Dedifferentiated amniotic fluid mesenchymal stem cell (primary cell): ENCODE data around the gene ANGPTL7.

Experiments used
- DNase-seq: peaks from one replicate; pipeline ENCODE4 v3.0.0-alpha.2; 2016; ENCODE audit errors: extremely low spot score

Gene ANGPTL7

GRCh38 chr1:11204396-11205190, 15.4 kb downstream of the ANGPTL7 start:
- no peak for DNase-seq

DNA sequence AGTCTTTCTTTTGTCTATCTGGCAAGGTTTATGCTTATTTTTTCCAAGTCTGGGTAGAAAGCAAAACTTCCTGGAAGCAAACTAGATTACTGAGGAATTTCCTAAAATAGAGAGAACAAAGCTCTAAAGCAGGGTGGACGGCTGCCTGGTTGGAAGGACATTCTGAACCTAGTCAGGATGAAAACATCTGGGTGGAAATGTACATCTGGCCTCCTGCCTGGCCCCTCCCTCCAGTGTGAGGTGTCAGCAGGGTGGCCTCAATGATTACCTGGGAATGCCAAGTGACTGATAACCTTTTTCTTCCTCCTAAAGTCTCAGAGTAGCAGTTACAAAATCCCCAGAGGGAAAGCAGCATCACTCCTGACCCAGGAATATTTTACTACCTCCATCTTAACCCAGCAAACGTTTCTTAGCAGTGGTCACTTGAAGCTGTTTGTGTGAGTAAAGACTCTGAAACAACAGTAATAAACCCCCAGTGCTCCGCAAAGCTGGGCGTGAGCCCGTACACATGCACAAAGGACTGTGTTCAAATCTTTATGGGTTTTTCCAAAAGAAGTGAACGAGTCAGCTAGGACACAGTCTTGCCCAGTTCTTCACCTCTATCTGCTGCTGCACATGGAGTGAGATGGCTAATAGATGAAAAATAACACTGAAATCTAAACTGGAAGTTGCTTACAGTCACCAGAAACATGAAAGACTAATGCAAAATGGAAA, 18.9 kb downstream of the ANGPTL7 start:
- DNase-seq, result no peak

GRCh38 chr1:11211461-11211860, 22.3 kb downstream of the ANGPTL7 start:
- DNase-seq, result no peak

- no peak for DNase-seq
Measured at GRCh38 chr1:11211925-11212587, 22.9 kb downstream of the ANGPTL7 start.

- DNase-seq, result no peak
Measured at GRCh38 chr1:11214698-11215380, 25.7 kb downstream of the ANGPTL7 start.

DNA sequence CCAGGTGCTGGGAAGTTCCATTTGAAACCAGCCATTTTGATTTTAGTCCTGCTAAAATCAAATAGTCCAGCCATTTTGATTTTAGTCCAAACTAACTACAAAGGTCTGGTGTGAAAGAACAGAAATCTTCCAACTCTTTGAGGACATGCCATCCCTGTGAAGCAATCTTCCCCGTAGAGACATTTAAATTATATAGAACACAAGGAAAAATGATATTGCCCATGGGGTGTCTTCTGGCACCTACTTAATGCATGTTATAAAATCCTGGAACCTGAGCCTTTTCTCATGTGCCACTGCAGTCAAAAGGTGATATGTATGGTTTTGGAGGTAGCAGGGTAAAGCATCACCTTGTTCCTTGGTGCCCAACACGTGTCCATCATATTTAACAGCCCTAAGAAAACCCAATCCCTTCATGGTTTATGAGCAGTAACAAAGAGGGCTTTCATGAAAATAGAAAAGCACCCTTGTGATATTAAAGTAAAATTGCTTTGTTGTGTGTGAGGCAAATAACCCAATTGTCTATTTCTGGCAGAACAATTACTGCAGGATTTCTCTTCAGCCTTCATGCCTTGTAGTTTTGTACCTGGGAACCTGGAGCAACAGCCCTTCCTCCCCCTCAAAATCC, 26.3 kb downstream of the ANGPTL7 start:
- no peak for DNase-seq

GRCh38 chr1:11216074-11216473, 26.9 kb downstream of the ANGPTL7 start:
- no peak for DNase-seq

DNA sequence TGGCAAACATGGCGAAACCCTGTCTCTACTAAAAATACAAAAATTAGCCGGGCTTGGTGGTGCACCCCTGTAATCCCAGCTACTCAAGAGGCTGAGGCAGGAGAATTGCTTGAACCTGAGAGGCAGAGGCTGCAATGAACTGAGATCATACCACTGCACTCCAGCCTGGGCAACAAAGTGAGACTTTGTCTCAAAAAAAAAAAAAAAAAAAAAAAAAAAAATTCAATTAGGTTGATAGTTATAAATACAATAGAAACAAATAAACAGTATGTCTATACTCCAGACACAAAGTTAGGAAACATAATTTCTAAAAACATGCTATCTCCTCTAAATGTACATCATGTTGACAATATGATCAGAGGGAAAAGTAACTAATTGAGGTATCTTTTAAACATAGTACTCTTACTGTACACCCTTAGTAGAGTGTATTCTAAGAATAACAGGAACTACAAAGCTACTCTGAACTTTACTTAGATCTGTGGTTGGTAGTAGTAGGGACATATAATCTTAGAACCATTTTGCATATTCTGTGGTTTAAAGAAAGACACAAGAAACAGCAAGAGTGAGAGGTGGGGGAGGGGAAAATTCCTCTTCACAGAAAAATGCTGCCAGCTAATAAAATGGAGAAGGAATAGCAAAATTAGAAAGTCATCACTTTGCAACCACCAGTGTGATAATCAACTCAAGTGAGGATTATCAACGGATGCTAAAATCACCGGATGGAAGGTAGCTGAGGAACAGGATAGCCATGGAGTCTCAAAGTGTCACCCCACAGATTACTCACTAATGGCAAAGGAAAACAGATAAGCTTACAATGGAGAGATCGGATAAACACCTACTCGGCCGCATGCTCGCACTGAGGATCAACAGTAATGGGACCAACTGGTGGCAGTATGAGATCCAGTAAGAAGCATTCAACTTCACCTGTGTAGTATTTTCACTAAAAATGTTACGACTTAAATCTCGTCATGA, 38.2 kb downstream of the ANGPTL7 start:
- DNase-seq, result no peak

- no peak for DNase-seq
Measured at GRCh38 chr1:11229203-11229602, 40.0 kb downstream of the ANGPTL7 start.

GRCh38 chr1:11233208-11233607, 44.1 kb downstream of the ANGPTL7 start:
- no peak for DNase-seq

GRCh38 chr1:11237356-11237755, 48.2 kb downstream of the ANGPTL7 start:
- no peak for DNase-seq

DNA sequence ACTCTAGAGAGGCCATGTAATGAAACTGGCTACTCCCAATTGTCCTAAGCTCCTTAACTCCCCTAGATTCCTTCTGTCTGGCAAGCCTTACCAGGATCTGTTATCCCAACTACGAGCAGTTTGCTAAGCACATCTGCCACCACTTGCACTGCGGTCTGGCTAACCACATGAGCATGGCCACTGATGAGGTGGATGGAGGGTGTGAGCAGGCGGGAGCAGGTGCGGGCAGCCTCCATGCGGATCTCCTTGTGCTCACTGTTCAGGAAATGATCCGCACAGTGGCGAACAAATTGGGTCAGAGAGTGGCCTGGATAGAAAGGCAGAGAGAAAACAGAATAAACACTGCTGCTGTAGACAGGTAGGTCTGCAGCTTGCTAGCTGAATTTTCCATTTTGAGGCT, 49.2 kb downstream of the ANGPTL7 start:
- no peak for DNase-seq

GRCh38 chr1:11245248-11245647, 56.1 kb downstream of the ANGPTL7 start:
- no peak for DNase-seq
